ENCODE data around the gene ALG2. TPM values are rescaled to one million over a fixed set of nuclear protein-coding genes. Genes with fewer than 3 reads are reported as not detected.

Gene ALG2
- polyA plus RNA-seq, 1 of the 3 experiments (the other 2 are of a cell fraction) = 31.6 TPM

- Histone ChIP-seq H2AFZ (ENCODE audit: low read depth) (no peak overlapping the region), H4K20me1 (ENCODE audit: insufficient read depth) (no peaks in the 10 kb centered on the region), H3K9ac (no peak overlapping the region), H3K4me2 (no peak overlapping the region), H3K27me3 (ENCODE audit: insufficient read depth) (no peaks in the 10 kb centered on the region), H3K9me2 (no peaks in the 10 kb centered on the region), H3K79me2 (ENCODE audit: insufficient read depth) (no peaks in the 10 kb centered on the region), H3K4me3 (ENCODE audit: low read depth in 2 of 2, low read length in 1 of 2) (no peak overlapping the region), H3F3A (replicated peaks; ENCODE audit: insufficient read depth) (peaks cover 3% of the 10 kb centered on the region), H3K9me3 (no peaks in the 10 kb centered on the region), H3K36me3 (replicated peaks in 1 of 2; ENCODE audit: control insufficient read depth in 1 of 2, insufficient read depth in 2 of 2, low read length in 1 of 2) (peaks cover 20 to 36% of the 10 kb centered on the region in 2 experiments), H3K4me1 (ENCODE audit: control insufficient read depth in 1 of 2, insufficient read depth in 2 of 2, low read depth in 1 of 2, low read length in 1 of 2) (peaks cover 5 to 9% of the 10 kb centered on the region in 2 experiments; a peak in 3 of 4 replicates), H3K27ac (ENCODE audit: low read depth in 2 of 2, low read length in 1 of 2) (no peak overlapping the region)
- POLR2A ChIA-PET = no interaction called here
- no peak for DNase-seq
- CTCF ChIA-PET = no interaction called here
- TF ChIP-seq FOSL2 (IDR thresholded peaks at IDR 0.05; ENCODE audit: borderline replicate concordance, low read depth) = no peak
- TF ChIP-seq FOXM1 (IDR thresholded peaks at IDR 0.05; ENCODE audit: low read depth) = no peak
- no peak for TF ChIP-seq USF2 (IDR thresholded peaks at IDR 0.05; ENCODE audit: borderline replicate concordance, low read depth, low read length)
- no peak for TF ChIP-seq RFX5 (IDR thresholded peaks at IDR 0.05; ENCODE audit: low read length)
- no peak for TF ChIP-seq GABPA (IDR thresholded peaks at IDR 0.05; ENCODE audit: low read depth)
- TF ChIP-seq TCF12 (IDR thresholded peaks at IDR 0.05) = no peak
- no peak for TF ChIP-seq POLR2AphosphoS5 (IDR thresholded peaks at IDR 0.05; ENCODE audit: low read depth, low read length)
- no peak for TF ChIP-seq REST (IDR thresholded peaks at IDR 0.05; ENCODE audit: low read depth, low read length)
- no peak for TF ChIP-seq MXI1 (IDR thresholded peaks at IDR 0.05; ENCODE audit: low read depth, low read length)
- no peak for TF ChIP-seq CHD2 (IDR thresholded peaks at IDR 0.05; ENCODE audit: low read length, partially characterized antibody)
- no peak for TF ChIP-seq NFIC (IDR thresholded peaks at IDR 0.05; ENCODE audit: borderline replicate concordance)
- TF ChIP-seq FOXJ3 (CRISPR knock-in tag; IDR thresholded peaks at IDR 0.05) = no peak
Observed at GRCh38 chr9:99235069-99235468, 13.3 kb upstream of the ALG2 start.

GRCh38 chr9:99234618-99235017, 12.9 kb upstream of the ALG2 start:
- no peaks in the 10 kb centered on the region for H3K79me2 ChIP-seq (ENCODE audit: insufficient read depth)
- no peak for TF ChIP-seq POLR2AphosphoS5 (IDR thresholded peaks at IDR 0.05; ENCODE audit: low read depth, low read length)
- TF ChIP-seq FOSL2 (IDR thresholded peaks at IDR 0.05; ENCODE audit: borderline replicate concordance, low read depth) = no peak
- no peak for TF ChIP-seq SIN3A (IDR thresholded peaks at IDR 0.05; ENCODE audit: borderline replicate concordance, low read depth, low read length)
- no peak for TF ChIP-seq TCF12 (IDR thresholded peaks at IDR 0.05)
- no peak for TF ChIP-seq NFIC (IDR thresholded peaks at IDR 0.05; ENCODE audit: borderline replicate concordance)
- TF ChIP-seq GATA2 (CRISPR knock-in tag; IDR thresholded peaks at IDR 0.05) = no peak
- TF ChIP-seq EZH2phosphoT487 (IDR thresholded peaks at IDR 0.05; ENCODE audit: borderline replicate concordance, low read depth) = no peak
- TF ChIP-seq FOXM1 (IDR thresholded peaks at IDR 0.05; ENCODE audit: low read depth) = no peak
- no peak for TF ChIP-seq ELF1 (IDR thresholded peaks at IDR 0.05)
- no peak for TF ChIP-seq MEF2A (IDR thresholded peaks at IDR 0.05; ENCODE audit: borderline replicate concordance, low read depth)
- TF ChIP-seq USF1 (IDR thresholded peaks at IDR 0.05; ENCODE audit: borderline replicate concordance, low read depth) = no peak
- H4K20me1 ChIP-seq (ENCODE audit: insufficient read depth) = no peaks in the 10 kb centered on the region
- ChIA-PET POLR2A (no interaction called here), CTCF (interaction anchor here (4.4 kb wide), 1 partner anchor 12 kb away, joined by 26 read pairs; the partner anchor contains the start of genes ALG2 and SEC61B)
- peaks cover 24 to 40% of the 10 kb centered on the region in 2 experiments for H3K36me3 ChIP-seq (replicated peaks in 1 of 2; ENCODE audit: control insufficient read depth in 1 of 2, insufficient read depth in 2 of 2, low read length in 1 of 2)
- DNase-seq = no peak
- H3F3A ChIP-seq (replicated peaks; ENCODE audit: insufficient read depth) = peaks cover 4% of the 10 kb centered on the region
- H3K4me1 ChIP-seq (ENCODE audit: control insufficient read depth in 1 of 2, insufficient read depth in 2 of 2, low read depth in 1 of 2, low read length in 1 of 2) = peaks cover 5 to 7% of the 10 kb centered on the region in 2 experiments; a peak in 3 of 4 replicates
- no peaks in the 10 kb centered on the region for H3K27me3 ChIP-seq (ENCODE audit: insufficient read depth)
- no peak overlapping the region for H3K27ac ChIP-seq (ENCODE audit: low read depth in 2 of 2, low read length in 1 of 2)
- H3K9ac ChIP-seq = no peak overlapping the region
- H2AFZ ChIP-seq (ENCODE audit: low read depth) = no peak overlapping the region
- no peak overlapping the region for H3K4me3 ChIP-seq (ENCODE audit: low read depth in 2 of 2, low read length in 1 of 2)
- H3K4me2 ChIP-seq = no peak overlapping the region
- no peaks in the 10 kb centered on the region for H3K9me2 ChIP-seq
- 81% methylated on average over 2 of the region's 2 CpGs for WGBS (ENCODE audit: low lambda C conversion rate)
- no peaks in the 10 kb centered on the region for H3K9me3 ChIP-seq
